HFFc6 (cell line): ENCODE measurements around the gene MPZL1. TPM values are rescaled to one million over a fixed set of nuclear protein-coding genes. Genes with fewer than 3 reads are reported as not detected.
"Not testable (repeated sequence)": the region's sequence is repeated elsewhere in the genome, so short reads cannot be mapped to it uniquely, and the experiment has no call there.

Experiments used
- DNase-seq: peaks from one replicate; pipeline ENCODE4 v3.0.0-alpha.2; 2018
- H3K27ac Mint-ChIP-seq: 2 replicates; pipeline ENCODE4 v1.8.0; 2020; ENCODE audit warnings: mild to moderate bottlenecking, mixed read lengths
- H3K27me3 Mint-ChIP-seq: 2 replicates; pipeline ENCODE4 v1.8.0; 2021; ENCODE audit warnings: mild to moderate bottlenecking, moderate library complexity, mixed read lengths; ENCODE audit not compliant: insufficient read depth
- H3K36me3 Mint-ChIP-seq: 2 replicates; pipeline ENCODE4 v1.8.0; 2021; ENCODE audit warnings: low read depth, mixed read lengths
- H3K4me1 Mint-ChIP-seq: 2 replicates; pipeline ENCODE4 v1.8.0; 2020; ENCODE audit warnings: low read depth, mixed read lengths
- H3K4me3 Mint-ChIP-seq: 2 replicates; pipeline ENCODE4 v1.8.0; 2020; ENCODE audit warnings: mild to moderate bottlenecking, moderate library complexity, mixed read lengths
- H3K9me3 Mint-ChIP-seq: 2 replicates; pipeline ENCODE4 v1.8.0; 2020; ENCODE audit warnings: mild to moderate bottlenecking, mixed read lengths
- total RNA-seq, 6 experiments: library from RNA; stranded (reverse); fragmentation: NEBNext Ultra II Directional; extraction: Animal tissue kit (Norgen Biotek cat#: 25700); gene quantifications; 2 replicates in 1 of 6; 3 replicates in 5 of 6; pipeline ENCODE4 v1.2.3, GENCODE V29; 2021
- TF ChIP-seq, protein P1 (sequence below): fragments of 200-600 bp; sonication (generic); IDR thresholded peaks from 2 replicates; pipeline ENCODE4 v1.5.0; 2021; ENCODE audit warnings: antibody characterized with exemption, mild to moderate bottlenecking

MPZL1 gene
- total RNA-seq, 6 experiments from 2014 or later = 147 to 188 (median 183) TPM

- Mint-ChIP-seq H3K4me1 (peaks cover 54% of the 10 kb centered on the region), H3K27ac (no peak overlapping the region), H3K4me3 (no peak overlapping the region), H3K36me3 (peaks cover 3% of the 10 kb centered on the region), H3K9me3 (no peaks in the 10 kb centered on the region), H3K27me3 (peaks cover 8% of the 10 kb centered on the region)
- TF ChIP-seq, protein P1, sequence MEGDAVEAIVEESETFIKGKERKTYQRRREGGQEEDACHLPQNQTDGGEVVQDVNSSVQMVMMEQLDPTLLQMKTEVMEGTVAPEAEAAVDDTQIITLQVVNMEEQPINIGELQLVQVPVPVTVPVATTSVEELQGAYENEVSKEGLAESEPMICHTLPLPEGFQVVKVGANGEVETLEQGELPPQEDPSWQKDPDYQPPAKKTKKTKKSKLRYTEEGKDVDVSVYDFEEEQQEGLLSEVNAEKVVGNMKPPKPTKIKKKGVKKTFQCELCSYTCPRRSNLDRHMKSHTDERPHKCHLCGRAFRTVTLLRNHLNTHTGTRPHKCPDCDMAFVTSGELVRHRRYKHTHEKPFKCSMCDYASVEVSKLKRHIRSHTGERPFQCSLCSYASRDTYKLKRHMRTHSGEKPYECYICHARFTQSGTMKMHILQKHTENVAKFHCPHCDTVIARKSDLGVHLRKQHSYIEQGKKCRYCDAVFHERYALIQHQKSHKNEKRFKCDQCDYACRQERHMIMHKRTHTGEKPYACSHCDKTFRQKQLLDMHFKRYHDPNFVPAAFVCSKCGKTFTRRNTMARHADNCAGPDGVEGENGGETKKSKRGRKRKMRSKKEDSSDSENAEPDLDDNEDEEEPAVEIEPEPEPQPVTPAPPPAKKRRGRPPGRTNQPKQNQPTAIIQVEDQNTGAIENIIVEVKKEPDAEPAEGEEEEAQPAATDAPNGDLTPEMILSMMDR = no peak
- DNase-seq = no peak
Observed at GRCh38 chr1:167718914-167719691, 2.7 kb upstream of the MPZL1 start.

DNA sequence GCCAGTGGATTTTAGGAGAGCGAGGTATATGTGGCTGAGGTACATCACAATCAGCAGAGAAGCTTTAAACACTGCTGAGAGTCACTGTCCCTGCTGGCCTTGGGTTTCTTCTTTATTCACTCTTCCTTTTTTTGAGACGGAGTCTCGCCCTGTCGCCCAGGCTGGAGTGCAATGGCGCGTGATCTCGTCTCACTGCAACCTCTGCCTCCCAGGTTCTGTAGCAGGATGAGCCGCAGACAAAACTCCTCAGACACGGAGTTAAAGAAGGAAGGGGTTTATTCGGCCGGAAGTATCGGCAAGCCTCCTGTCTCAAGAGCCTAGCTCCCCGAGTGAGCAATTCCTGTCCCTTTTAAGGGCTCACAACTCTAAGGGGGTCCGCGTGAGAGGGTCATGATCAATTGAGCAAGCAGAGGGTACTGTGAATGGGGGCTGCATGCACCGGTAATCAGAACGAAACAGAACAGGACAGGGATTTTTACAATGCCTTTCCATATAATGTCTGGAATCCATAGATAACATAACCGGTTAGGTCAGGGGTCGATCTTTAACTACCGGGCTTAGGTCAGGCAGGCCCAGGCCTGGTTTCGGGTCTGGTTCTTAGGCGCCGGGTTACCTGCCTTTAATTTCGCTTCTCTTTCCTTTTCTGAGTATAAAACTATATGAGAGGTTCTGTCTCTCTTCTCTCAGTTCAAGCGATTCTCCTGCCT is 1.9 kb upstream of the MPZL1 start:
- not testable (repeated sequence) for H3K4me3 Mint-ChIP-seq
- Mint-ChIP-seq H3K36me3 (peaks cover 11% of the 10 kb centered on the region), H3K4me1 (peaks cover 62% of the 10 kb centered on the region)

GRCh38 chr1:167720965-167721616 is 691 bp upstream of the MPZL1 start:
- H3K27ac Mint-ChIP-seq = peak overlapping the region; percentile 81
- peaks cover 70% of the 10 kb centered on the region for H3K4me1 Mint-ChIP-seq
- peaks cover 18% of the 10 kb centered on the region for H3K36me3 Mint-ChIP-seq
- no peaks in the 10 kb centered on the region for H3K9me3 Mint-ChIP-seq
- peak overlapping the region; percentile 86 for H3K4me3 Mint-ChIP-seq
- peaks cover 1% of the 10 kb centered on the region for H3K27me3 Mint-ChIP-seq
- TF ChIP-seq, protein P1 = peak; percentile 70
- peak; percentile 66 for DNase-seq

More for the DNA sequence above, 1.9 kb upstream of the MPZL1 start:
- DNase-seq, H3K9me3 Mint-ChIP-seq, H3K27ac Mint-ChIP-seq, H3K27me3 Mint-ChIP-seq: not testable (repeated sequence)

- peak overlapping the region; percentile 86 for H3K4me3 Mint-ChIP-seq
- DNase-seq = no peak
- peaks cover 75% of the 10 kb centered on the region for H3K4me1 Mint-ChIP-seq
- peak overlapping the region; percentile 76 for H3K27ac Mint-ChIP-seq
- no peaks in the 10 kb centered on the region for H3K9me3 Mint-ChIP-seq
- TF ChIP-seq, protein P1 = no peak
- H3K36me3 Mint-ChIP-seq = peaks cover 20% of the 10 kb centered on the region
- H3K27me3 Mint-ChIP-seq = peaks cover 1% of the 10 kb centered on the region
Observed at GRCh38 chr1:167722152-167722869, 529 bp downstream of the MPZL1 start.

GRCh38 chr1:167722870-167723251 is 1.1 kb downstream of the MPZL1 start:
- peaks cover 74% of the 10 kb centered on the region for H3K4me1 Mint-ChIP-seq
- H3K27me3 Mint-ChIP-seq = peaks cover 1% of the 10 kb centered on the region
- no peaks in the 10 kb centered on the region for H3K9me3 Mint-ChIP-seq
- DNase-seq = peak; percentile 25
- TF ChIP-seq, protein P1 = no peak
- H3K27ac Mint-ChIP-seq = peak overlapping the region; percentile 76
- H3K4me3 Mint-ChIP-seq = peak overlapping the region; percentile 86
- peaks cover 20% of the 10 kb centered on the region for H3K36me3 Mint-ChIP-seq
